ENCODE data around the gene COL6A3.

COL6A3 gene

GRCh38 chr2:237440819-237441281, 26.9 kb upstream of the COL6A3 start:
- peak in 1 of 2 donors; percentile 56 for DNase-seq (ENCODE audit: low read depth in 2 of 2)

- no peak for DNase-seq (ENCODE audit: low read depth in 2 of 2)
Measured at GRCh38 chr2:237438080-237438940, 24.3 kb upstream of the COL6A3 start.

GRCh38 chr2:237437566-237437965, 23.6 kb upstream of the COL6A3 start:
- no peak for DNase-seq (ENCODE audit: low read depth in 2 of 2)

GRCh38 chr2:237435844-237436587, 22.1 kb upstream of the COL6A3 start:
- no peak for DNase-seq (ENCODE audit: low read depth in 2 of 2)

GRCh38 chr2:237434866-237435311, 20.9 kb upstream of the COL6A3 start:
- DNase-seq (ENCODE audit: low read depth in 2 of 2) = peak; percentile 78 to 87

- DNase-seq (ENCODE audit: low read depth in 2 of 2) = no peak
Measured at GRCh38 chr2:237433920-237434676, 20.1 kb upstream of the COL6A3 start.

GRCh38 chr2:237432484-237433092, 18.6 kb upstream of the COL6A3 start:
- peak; percentile 89 to 94 for DNase-seq (ENCODE audit: low read depth in 2 of 2)

GRCh38 chr2:237431837-237432236, 17.9 kb upstream of the COL6A3 start:
- no peak for DNase-seq (ENCODE audit: low read depth in 2 of 2)

GRCh38 chr2:237431372-237431771, 17.4 kb upstream of the COL6A3 start:
- DNase-seq (ENCODE audit: low read depth in 2 of 2) = no peak

- DNase-seq (ENCODE audit: low read depth in 2 of 2) = no peak
Measured at GRCh38 chr2:237430861-237431260, 16.9 kb upstream of the COL6A3 start.

GRCh38 chr2:237429753-237430152, 15.8 kb upstream of the COL6A3 start:
- DNase-seq (ENCODE audit: low read depth in 2 of 2) = peak in 1 of 2 donors; percentile 39

- peak; percentile 79 to 87 for DNase-seq (ENCODE audit: low read depth in 2 of 2)
Measured at GRCh38 chr2:237427769-237428506, 14.0 kb upstream of the COL6A3 start.

- no peak for DNase-seq (ENCODE audit: low read depth in 2 of 2)
Measured at GRCh38 chr2:237426517-237426916, 12.6 kb upstream of the COL6A3 start.

GRCh38 chr2:237425320-237425719, 11.4 kb upstream of the COL6A3 start:
- no peak for DNase-seq (ENCODE audit: low read depth in 2 of 2)

- DNase-seq (ENCODE audit: low read depth in 2 of 2) = no peak
Measured at GRCh38 chr2:237424544-237424943, 10.6 kb upstream of the COL6A3 start.

- DNase-seq (ENCODE audit: low read depth in 2 of 2) = no peak
Measured at GRCh38 chr2:237423891-237424290, 9.9 kb upstream of the COL6A3 start.

GRCh38 chr2:237422309-237422708, 8.3 kb upstream of the COL6A3 start:
- DNase-seq (ENCODE audit: low read depth in 2 of 2) = no peak

- peak; percentile 66 to 67 for DNase-seq (ENCODE audit: low read depth in 2 of 2)
Measured at GRCh38 chr2:237421542-237422116, 7.7 kb upstream of the COL6A3 start.

GRCh38 chr2:237418300-237418699, 4.3 kb upstream of the COL6A3 start:
- no peak for DNase-seq (ENCODE audit: low read depth in 2 of 2)

- no peak for DNase-seq (ENCODE audit: low read depth in 2 of 2)
Measured at GRCh38 chr2:237412988-237413776, 782 bp downstream of the COL6A3 start.

All from stimulated activated CD8-positive, alpha-beta memory T cell treated with anti-CD3 and anti-CD28 coated beads, Interleukin-15, amount 100 ng/mL, for 48 hours (primary cell).